Muscle of leg (tissue), 16 donors: ENCODE data around the gene TNFRSF21. TPM values are rescaled to one million over a fixed set of nuclear protein-coding genes. Genes with fewer than 3 reads are reported as not detected.

Experiments
- DNase-seq: peaks from one replicate; pipeline ENCODE4 v3.0.0; 2013
- H3K27ac ChIP-seq: one replicate; pipeline ENCODE4 v1.5.1; 2013; ENCODE audit warnings: mild to moderate bottlenecking, low read length, control low read depth
- H3K27me3 ChIP-seq: one replicate; pipeline ENCODE4 v1.6.1; 2013; ENCODE audit warnings: low read length; ENCODE audit not compliant: control insufficient read depth, insufficient read depth
- H3K36me3 ChIP-seq: one replicate; pipeline ENCODE4 v1.6.1; 2013; ENCODE audit warnings: low read length; ENCODE audit not compliant: control insufficient read depth, insufficient read depth
- H3K4me1 ChIP-seq: one replicate; pipeline ENCODE4 v1.6.1; 2013; ENCODE audit warnings: low read length; ENCODE audit not compliant: control insufficient read depth, insufficient read depth
- H3K4me3 ChIP-seq: one replicate; pipeline ENCODE4 v1.5.1; 2013; ENCODE audit warnings: low read length, control low read depth
- H3K9me3 ChIP-seq: replicated peaks from 2 replicates; pipeline ENCODE4 v1.6.1; 2013; ENCODE audit warnings: low read depth, low read length; ENCODE audit not compliant: control insufficient read depth
- WGBS: methylation state at CpG from one replicate; pipeline ENCODE4 v1.1.5; 2013; ENCODE audit warnings: missing lambda C conversion rate; ENCODE audit not compliant: insufficient coverage; 5-methylcytosine and 5-hydroxymethylcytosine counted together
- long read RNA-seq, 11 donors: transcript quantifications; one replicate each; lab custom pipeline, GENCODE V29; 2026
- polyA plus RNA-seq, 8 donors: library from polyadenylated mRNA; unstranded; fragments of 120-200 nt; gene quantifications; one replicate each; pipeline versions ENCODE4 v1.2.1 to v1.2.3, GENCODE V29; 2013; ENCODE audit warnings: inconsistent platforms in 1 of 8, low replicate concordance in 1 of 8; ENCODE audit not compliant: insufficient read length in 8 of 8, insufficient read depth in 1 of 8
- total RNA-seq: library from RNA; stranded (reverse); fragments of 120-200 nt; gene quantifications from one replicate; pipeline ENCODE4 v1.2.4, GENCODE V29; 2013

TNFRSF21 gene, protein sequence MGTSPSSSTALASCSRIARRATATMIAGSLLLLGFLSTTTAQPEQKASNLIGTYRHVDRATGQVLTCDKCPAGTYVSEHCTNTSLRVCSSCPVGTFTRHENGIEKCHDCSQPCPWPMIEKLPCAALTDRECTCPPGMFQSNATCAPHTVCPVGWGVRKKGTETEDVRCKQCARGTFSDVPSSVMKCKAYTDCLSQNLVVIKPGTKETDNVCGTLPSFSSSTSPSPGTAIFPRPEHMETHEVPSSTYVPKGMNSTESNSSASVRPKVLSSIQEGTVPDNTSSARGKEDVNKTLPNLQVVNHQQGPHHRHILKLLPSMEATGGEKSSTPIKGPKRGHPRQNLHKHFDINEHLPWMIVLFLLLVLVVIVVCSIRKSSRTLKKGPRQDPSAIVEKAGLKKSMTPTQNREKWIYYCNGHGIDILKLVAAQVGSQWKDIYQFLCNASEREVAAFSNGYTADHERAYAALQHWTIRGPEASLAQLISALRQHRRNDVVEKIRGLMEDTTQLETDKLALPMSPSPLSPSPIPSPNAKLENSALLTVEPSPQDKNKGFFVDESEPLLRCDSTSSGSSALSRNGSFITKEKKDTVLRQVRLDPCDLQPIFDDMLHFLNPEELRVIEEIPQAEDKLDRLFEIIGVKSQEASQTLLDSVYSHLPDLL
- total RNA-seq (10.2 TPM), polyA plus RNA-seq (10 to 100 TPM; 18.4 to 27.9 (median 23.4) TPM)
- long read RNA-seq, donor 1, partial matches to known transcripts: 6 of 6 reads
- long read RNA-seq, donor 1, other reads (novel, unspliced or antisense): 0 of 6 reads
- long read RNA-seq, donor 2: 0 reads
- long read RNA-seq, donor 3, partial matches to known transcripts: 7 of 10 reads
- long read RNA-seq, donor 3, other reads (novel, unspliced or antisense): 0 of 10 reads
- long read RNA-seq, donor 4, partial matches to known transcripts: 5 of 5 reads
- long read RNA-seq, donor 4, other reads (novel, unspliced or antisense): 0 of 5 reads
- long read RNA-seq, donor 5, transcript TNFRSF21-201 (6 exons, 3,595 nt): major isoform, 5 of 25 reads
- long read RNA-seq, donor 5, partial matches to known transcripts: 20 of 25 reads
- long read RNA-seq, donor 5, other reads (novel, unspliced or antisense): 0 of 25 reads
- long read RNA-seq, donor 6, transcript TNFRSF21-201 (6 exons, 3,595 nt): major isoform, 5 of 5 reads
- long read RNA-seq, donor 6, partial matches to known transcripts: 0 of 5 reads
- long read RNA-seq, donor 6, other reads (novel, unspliced or antisense): 0 of 5 reads
- long read RNA-seq, donor 7, partial matches to known transcripts: 17 of 21 reads
- long read RNA-seq, donor 7, other reads (novel, unspliced or antisense): 0 of 21 reads
- long read RNA-seq, donor 8, partial matches to known transcripts: 0 of 3 reads
- long read RNA-seq, donor 8, other reads (novel, unspliced or antisense): 0 of 3 reads
- long read RNA-seq, donor 9, partial matches to known transcripts: 0 of 4 reads
- long read RNA-seq, donor 9, other reads (novel, unspliced or antisense): 0 of 4 reads
- long read RNA-seq, donor 10, partial matches to known transcripts: 0 of 4 reads
- long read RNA-seq, donor 10, other reads (novel, unspliced or antisense): 0 of 4 reads
- long read RNA-seq, donor 11, partial matches to known transcripts: 0 of 4 reads
- long read RNA-seq, donor 11, other reads (novel, unspliced or antisense): 0 of 4 reads

DNA sequence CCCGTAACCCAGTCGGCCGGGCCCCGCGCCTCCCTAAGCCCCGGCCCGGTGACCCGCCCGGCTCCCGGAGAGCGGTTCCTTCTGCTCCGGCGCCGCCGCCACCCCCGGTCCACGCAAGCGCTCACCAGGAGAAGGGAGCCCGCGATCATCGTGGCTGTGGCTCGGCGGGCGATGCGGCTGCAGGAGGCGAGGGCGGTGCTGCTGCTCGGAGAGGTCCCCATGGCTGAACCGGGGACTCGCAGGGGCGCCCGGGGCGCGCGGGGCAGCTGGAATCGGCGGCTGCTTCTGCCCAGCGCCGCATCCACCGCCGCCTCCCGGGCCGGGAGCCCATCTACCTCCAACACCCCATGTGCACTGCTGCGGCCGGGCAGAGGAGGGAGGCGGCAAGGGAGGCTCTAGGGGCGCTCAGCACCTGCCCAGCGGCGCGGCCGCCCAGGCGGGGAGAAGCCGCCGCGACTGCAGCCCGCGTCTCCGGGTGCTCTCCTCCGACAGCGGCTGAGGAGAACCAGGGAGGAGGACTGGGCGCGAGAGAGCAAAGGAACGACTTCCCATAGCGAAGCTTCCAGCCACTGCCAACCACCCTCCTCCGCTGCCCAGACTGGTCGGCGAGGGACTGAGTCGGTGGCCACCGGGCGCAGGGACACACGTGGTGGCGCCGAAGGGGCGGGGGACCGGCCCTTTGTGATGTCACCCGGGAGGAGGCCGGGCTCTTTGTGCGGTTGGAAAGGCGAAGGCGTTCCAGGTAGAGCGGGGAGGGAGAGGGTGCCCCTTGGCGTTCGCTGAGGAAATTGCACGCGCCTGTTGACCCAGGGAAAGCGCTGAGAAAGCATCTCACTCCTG, at the start of gene TNFRSF21:
TSS of gene TNFRSF21 (minus strand) at position 615 of the 840 bp plus-strand sequence. CDS start at position 221, 394 bp downstream.
- Histone ChIP-seq H3K27me3 (peaks cover 6% of the 10 kb centered on the region), H3K9me3 (no peaks in the 10 kb centered on the region), H3K36me3 (no peaks in the 10 kb centered on the region), H3K4me3 (peak within 1 kb of the TSS; percentile 60), H3K4me1 (peaks cover 11% of the 10 kb centered on the region), H3K27ac (peak within 1 kb of the TSS; percentile 71)
- DNase-seq: peak; percentile 97
- WGBS: under 1% methylated on average over 74 of the region's 86 CpGs

DNA sequence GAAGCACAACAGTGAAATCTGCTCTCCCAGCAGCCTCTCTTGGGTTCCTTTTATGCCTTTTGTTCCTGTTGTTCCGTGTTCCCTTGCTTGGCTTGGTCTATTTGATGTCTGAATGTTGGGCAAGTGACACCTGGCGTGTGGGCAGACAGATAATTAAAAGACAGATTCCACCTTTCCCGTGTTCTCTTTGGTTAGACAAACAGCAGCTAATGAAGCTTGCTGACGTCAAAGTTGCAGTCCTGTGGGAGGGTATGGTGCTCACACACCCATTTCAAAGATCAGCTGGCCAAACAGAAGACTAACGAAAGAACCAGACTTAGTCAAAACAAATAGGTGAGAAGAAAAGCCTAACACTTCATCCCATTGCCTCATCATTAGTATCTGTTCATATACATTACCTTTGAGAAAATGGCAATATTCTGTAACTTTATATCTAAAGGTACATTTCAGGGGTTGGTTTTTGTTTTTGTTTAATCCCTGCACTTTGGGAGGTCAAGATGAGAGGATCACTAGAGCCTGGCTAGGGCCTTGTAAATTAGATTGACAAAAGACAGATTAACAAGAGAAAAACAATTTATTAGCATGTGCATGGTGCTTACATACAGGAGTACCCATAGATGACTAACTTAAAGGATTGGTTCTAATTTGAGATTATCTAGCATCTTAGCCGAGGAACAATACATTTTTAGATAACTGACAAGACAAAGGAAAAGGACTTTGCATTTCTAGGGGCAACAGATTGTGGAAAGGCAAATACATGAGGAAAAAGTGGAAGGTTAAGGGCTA, 48.9 kb upstream of the TNFRSF21 start:
- no peaks in the 10 kb centered on the region for H3K9me3 ChIP-seq
- no peaks in the 10 kb centered on the region for H3K36me3 ChIP-seq
- H3K27ac ChIP-seq: no peak overlapping the region
- no peaks in the 10 kb centered on the region for H3K4me1 ChIP-seq
- H3K4me3 ChIP-seq: no peak overlapping the region
- no peak for DNase-seq
- 79% methylated on average over 2 of the region's 6 CpGs for WGBS
- no peaks in the 10 kb centered on the region for H3K27me3 ChIP-seq

DNA sequence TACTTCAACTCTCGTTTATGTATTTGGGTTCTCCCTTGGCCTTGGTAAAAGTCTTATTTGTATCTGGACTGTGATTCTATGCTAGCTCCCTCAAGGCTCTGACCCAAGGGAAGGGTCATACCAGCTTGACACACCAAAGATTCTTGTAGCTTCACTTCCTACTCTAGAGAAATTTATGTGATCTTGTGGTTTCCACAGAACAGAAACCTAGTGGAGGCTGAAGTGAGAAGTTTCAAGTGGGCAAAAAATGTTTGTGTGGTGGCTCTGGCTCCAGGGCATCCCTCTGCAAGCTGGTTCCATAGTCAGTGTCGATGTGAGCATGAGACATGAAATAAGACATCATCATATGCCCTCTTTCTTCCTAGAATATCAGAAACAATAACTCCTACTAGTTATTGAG, 48.1 kb upstream of the TNFRSF21 start:
- Histone ChIP-seq H3K4me1 (no peaks in the 10 kb centered on the region), H3K4me3 (no peak overlapping the region), H3K27me3 (no peaks in the 10 kb centered on the region), H3K36me3 (no peaks in the 10 kb centered on the region), H3K27ac (no peak overlapping the region), H3K9me3 (no peaks in the 10 kb centered on the region)
- no peak for DNase-seq
- WGBS: no CpG with 5 or more reads among the region's 2 CpGs

DNA sequence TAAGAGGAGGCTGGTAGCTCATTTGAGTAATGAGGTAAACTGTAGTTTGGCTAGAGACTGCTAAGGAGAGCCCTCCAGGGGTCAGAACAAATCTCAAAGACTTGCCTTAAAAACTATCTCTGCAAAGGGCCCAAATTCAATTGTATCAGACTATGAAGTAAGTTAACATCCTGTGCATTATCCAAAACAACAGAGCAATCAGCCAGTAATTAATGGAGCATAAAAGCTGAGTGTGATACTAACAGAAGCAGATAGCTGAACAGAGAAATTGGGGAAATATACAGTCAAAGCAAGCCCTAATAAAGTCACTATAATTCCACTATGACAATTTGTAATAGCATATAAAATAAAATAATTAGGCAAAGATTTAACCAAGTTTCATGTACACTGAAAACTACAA, 45.8 kb upstream of the TNFRSF21 start:
- no peak overlapping the region for H3K4me3 ChIP-seq
- no peak for DNase-seq

DNA sequence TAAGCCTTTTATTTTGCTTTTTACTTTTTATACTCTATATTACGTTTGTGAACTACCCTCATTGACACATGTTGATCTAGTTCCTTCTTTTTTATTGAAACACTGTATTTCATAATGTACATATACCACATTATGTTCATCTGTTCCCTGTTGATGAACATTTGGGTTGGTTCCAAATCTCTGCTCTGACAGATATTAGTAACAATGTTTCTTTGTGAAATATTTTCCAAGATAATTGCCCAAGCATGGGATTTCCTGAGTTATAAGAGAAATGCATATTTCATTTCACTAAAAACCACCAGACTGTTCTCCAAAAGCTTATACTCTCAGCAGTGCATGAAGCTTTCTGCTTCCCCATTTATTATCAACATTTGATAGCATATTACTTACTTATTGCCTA, 44.2 kb upstream of the TNFRSF21 start:
- Histone ChIP-seq H3K4me1 (no peaks in the 10 kb centered on the region), H3K9me3 (no peaks in the 10 kb centered on the region), H3K36me3 (no peaks in the 10 kb centered on the region), H3K27me3 (no peaks in the 10 kb centered on the region), H3K4me3 (no peak overlapping the region), H3K27ac (no peak overlapping the region)
- DNase-seq: peak; percentile 18
- no CpG with 5 or more reads among the region's 1 CpG for WGBS

More for the DNA sequence above, 45.8 kb upstream of the TNFRSF21 start:
- Histone ChIP-seq H3K4me1 (no peaks in the 10 kb centered on the region), H3K36me3 (no peaks in the 10 kb centered on the region), H3K27ac (no peak overlapping the region), H3K9me3 (no peaks in the 10 kb centered on the region), H3K27me3 (no peaks in the 10 kb centered on the region)

DNA sequence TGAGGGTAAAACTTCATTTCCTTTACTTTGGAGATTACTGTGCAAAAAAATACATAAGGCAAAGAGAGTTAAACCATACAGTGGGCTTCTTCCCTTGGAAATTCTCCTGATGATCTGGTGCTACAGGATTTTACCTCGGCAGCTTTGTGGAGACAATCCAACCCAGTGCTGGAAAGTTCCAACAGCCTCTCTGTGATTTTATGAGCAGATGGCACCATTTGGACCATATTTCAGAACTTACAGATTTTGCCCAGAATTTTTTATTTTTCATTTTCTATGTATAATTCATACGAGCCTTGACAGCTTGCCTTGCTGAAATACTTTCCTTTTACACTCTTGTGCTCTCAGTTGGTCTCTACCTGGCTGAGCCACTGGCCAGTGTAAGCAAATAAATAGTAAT, 43.3 kb upstream of the TNFRSF21 start:
- no peak for DNase-seq
- Histone ChIP-seq H3K27me3 (no peaks in the 10 kb centered on the region), H3K9me3 (no peaks in the 10 kb centered on the region), H3K27ac (no peak overlapping the region), H3K4me3 (no peak overlapping the region), H3K36me3 (no peaks in the 10 kb centered on the region), H3K4me1 (no peaks in the 10 kb centered on the region)
- WGBS: 13% methylated on average over 1 of the region's 2 CpGs

DNA sequence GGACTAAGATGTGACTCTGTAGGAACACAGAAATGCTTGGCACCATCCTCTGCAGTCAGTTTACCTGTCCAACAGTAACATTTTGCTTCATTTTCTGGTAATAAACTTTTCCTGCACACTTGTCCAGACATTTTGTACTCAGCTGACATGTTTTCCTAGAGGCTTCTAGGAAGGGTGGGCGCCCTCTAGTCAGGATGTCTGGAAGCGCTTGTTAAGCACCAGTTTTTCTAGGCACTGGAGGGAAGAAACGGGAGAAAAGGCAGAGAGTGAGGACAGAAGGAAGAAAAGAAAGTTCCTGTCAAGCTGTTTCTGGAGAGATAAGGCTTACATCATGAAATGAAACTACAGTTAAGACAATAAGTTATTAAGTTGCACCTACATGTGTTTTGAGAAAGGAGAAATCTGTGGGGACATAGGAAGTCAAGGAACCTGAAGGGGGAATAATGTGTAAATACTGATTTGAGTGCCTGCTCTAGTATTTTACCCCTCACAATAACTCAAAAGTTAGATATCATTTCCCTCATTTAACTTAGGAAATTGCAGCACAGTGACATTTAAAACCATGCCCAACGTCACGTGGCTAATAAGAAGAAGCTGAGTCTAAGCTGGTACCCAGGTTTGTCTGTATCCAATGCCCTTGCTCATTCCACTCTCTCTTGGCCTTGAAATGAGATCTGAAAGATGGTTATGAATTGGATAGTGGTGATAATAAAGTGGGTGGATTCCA, 42.7 kb upstream of the TNFRSF21 start:
- Histone ChIP-seq H3K4me3 (no peak overlapping the region), H3K9me3 (no peaks in the 10 kb centered on the region), H3K27ac (no peak overlapping the region), H3K4me1 (no peaks in the 10 kb centered on the region), H3K36me3 (no peaks in the 10 kb centered on the region), H3K27me3 (no peaks in the 10 kb centered on the region)
- no peak for DNase-seq
- 71% methylated on average over 2 of the region's 5 CpGs for WGBS

DNA sequence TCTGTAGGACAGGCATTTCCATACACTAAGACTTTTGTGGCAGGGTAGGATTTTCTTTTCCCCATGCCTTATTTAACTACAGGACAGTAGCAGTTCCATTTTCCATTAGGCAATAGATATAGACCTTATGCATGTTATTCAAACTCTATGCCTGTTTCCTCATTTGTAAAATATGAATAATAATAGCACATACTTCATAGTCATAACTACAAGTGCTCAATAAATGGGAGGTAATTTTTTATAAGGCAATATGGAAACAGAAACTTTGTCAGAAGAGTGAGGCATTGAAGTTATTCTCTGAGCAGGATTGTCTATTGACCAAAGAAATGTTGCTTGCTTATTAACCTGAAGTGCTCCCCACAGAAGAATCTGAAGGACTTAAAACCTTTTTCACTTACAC, 41.9 kb upstream of the TNFRSF21 start:
- Histone ChIP-seq H3K36me3 (no peaks in the 10 kb centered on the region), H3K27ac (no peak overlapping the region)
- DNase-seq: no peak

More for the DNA sequence above, 41.9 kb upstream of the TNFRSF21 start:
- Histone ChIP-seq H3K4me3 (no peak overlapping the region), H3K4me1 (no peaks in the 10 kb centered on the region), H3K27me3 (no peaks in the 10 kb centered on the region), H3K9me3 (no peaks in the 10 kb centered on the region)
